ENCODE data around the gene PCNX4. TPM values are rescaled to one million over a fixed set of nuclear protein-coding genes. Genes with fewer than 3 reads are reported as not detected.

Gene PCNX4
- total RNA-seq, 1 experiment from 2014 or later: 48.4 TPM

DNA sequence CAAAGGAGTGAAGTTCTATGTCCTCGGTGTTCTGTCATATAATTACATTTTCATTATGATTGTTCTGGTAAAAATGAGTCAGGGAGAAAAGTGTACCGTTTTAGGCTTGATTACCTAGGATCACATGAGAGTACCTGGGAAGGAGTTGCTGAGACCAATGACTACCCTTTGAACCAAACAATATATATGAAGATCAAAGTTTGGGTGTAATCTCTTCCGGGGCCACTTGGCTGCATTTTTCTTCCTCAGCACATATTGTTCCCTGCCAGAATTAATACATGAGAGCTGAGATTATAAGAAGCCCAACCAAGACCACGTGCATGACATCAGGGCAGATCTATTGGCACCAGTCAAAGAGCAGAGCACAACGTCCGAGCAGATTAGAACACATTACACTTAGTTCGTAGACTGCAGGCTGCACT, 114.5 kb downstream of the PCNX4 start:
- H3K9ac ChIP-seq (ENCODE audit: low read length): no peak overlapping the region
- RAD21 ChIA-PET (ENCODE audit: low non-redundant PET in 1 of 2, low total read pairs in 2 of 2, uncharacterized antibody in 2 of 2, unreplicated experiment in 2 of 2): no interaction called here
- no peaks in the 10 kb centered on the region for H3K9me3 ChIP-seq (ENCODE audit: control insufficient read depth in 1 of 2, insufficient read depth in 1 of 2, low read depth in 1 of 2, low read length in 2 of 2)
- no peaks in the 10 kb centered on the region for H4K20me1 ChIP-seq (ENCODE audit: insufficient read depth)
- CTCF ChIA-PET: no interaction called here
- ATAC-seq (peak; percentile 38; the same call in 1 of the 2 replicates), DNase-seq (ENCODE audit: low read depth, low spot score) (no peak)
- no peaks in the 10 kb centered on the region for H3K36me3 ChIP-seq (ENCODE audit: control insufficient read depth in 1 of 2, insufficient read depth in 2 of 2, low read length in 2 of 2)
- POLR2A ChIA-PET: no interaction called here
- no peak overlapping the region for H3K4me2 ChIP-seq (ENCODE audit: low read length)
- H3K27me3 ChIP-seq (ENCODE audit: insufficient read depth, low read length): no peaks in the 10 kb centered on the region
- H3K4me1 ChIP-seq (ENCODE audit: control insufficient read depth in 1 of 2, insufficient read depth in 2 of 2, low read length in 2 of 2): no peaks in the 10 kb centered on the region
- TF ChIP-seq CEBPB (IDR thresholded peaks at IDR 0.05; ENCODE audit: low read depth) (no peak), EZH2phosphoT487 (IDR thresholded peaks at IDR 0.05; ENCODE audit: borderline replicate concordance) (no peak), EGR1 (IDR thresholded peaks at IDR 0.05; ENCODE audit: low read depth) (no peak)
- H3K79me2 ChIP-seq (ENCODE audit: insufficient read depth, low read length): no peaks in the 10 kb centered on the region
- intact Hi-C loops (cut with micrococcal nuclease): no loop called here
- H2AFZ ChIP-seq (ENCODE audit: low read depth, low read length, poor library complexity, severe bottlenecking): no peak overlapping the region
- no peak overlapping the region for H3K27ac ChIP-seq (ENCODE audit: low read depth, low read length)
- no peak overlapping the region for H3K4me3 ChIP-seq (replicated peaks in 1 of 2; ENCODE audit: low read depth in 1 of 2, low read length in 2 of 2)
- H3K9me2 ChIP-seq (ENCODE audit: insufficient read depth): no peaks in the 10 kb centered on the region
- no TSS peak for BruUV-seq (replicated peaks)

DNA sequence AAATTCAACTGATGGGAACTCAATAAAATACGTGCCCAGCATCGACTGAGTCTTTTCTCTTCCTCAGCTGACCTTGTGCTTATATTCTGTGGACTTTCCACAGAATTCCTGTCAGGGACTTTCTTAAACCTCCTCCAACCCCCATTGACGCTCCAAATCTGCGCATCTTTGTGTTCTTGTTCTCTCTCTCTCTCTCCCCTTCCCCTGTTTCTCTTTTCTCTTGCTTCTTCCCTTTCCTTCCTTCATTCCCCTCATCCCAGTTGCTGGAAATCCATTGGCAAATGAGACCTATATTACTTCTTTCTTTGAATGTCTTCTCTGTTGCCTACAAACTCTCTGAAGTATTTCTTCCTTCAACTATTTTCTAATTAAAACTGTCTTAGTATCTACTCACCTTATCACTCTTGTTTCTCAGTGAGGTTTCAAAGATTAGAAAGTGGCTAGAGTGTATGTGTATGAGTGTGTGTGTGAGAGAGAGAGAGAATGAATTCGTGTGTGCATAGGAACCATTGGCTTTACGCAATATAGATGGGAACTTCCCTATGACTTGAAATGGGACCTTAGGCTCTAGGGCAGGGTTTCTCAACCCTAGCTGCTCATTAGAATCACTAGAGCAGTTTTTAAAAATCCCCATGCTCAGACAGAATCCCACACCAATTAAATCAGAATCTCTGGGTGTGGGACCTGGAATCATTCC, 115.3 kb downstream of the PCNX4 start:
- intact Hi-C loops (cut with micrococcal nuclease): no loop called here
- CTCF ChIA-PET: no interaction called here
- Histone ChIP-seq H3K9me2 (ENCODE audit: insufficient read depth) (no peaks in the 10 kb centered on the region), H3K4me3 (replicated peaks in 1 of 2; ENCODE audit: low read depth in 1 of 2, low read length in 2 of 2) (no peak overlapping the region), H3K4me1 (ENCODE audit: control insufficient read depth in 1 of 2, insufficient read depth in 2 of 2, low read length in 2 of 2) (no peaks in the 10 kb centered on the region), H3K4me2 (ENCODE audit: low read length) (no peak overlapping the region), H3K79me2 (ENCODE audit: insufficient read depth, low read length) (no peaks in the 10 kb centered on the region), H3K36me3 (ENCODE audit: control insufficient read depth in 1 of 2, insufficient read depth in 2 of 2, low read length in 2 of 2) (no peaks in the 10 kb centered on the region), H3K27ac (ENCODE audit: low read depth, low read length) (no peak overlapping the region), H3K9me3 (ENCODE audit: control insufficient read depth in 1 of 2, insufficient read depth in 1 of 2, low read depth in 1 of 2, low read length in 2 of 2) (no peaks in the 10 kb centered on the region), H3K9ac (ENCODE audit: low read length) (no peak overlapping the region), H2AFZ (ENCODE audit: low read depth, low read length, poor library complexity, severe bottlenecking) (no peak overlapping the region), H3K27me3 (ENCODE audit: insufficient read depth, low read length) (no peaks in the 10 kb centered on the region), H4K20me1 (ENCODE audit: insufficient read depth) (no peaks in the 10 kb centered on the region)
- RAD21 ChIA-PET (ENCODE audit: low non-redundant PET in 1 of 2, low total read pairs in 2 of 2, uncharacterized antibody in 2 of 2, unreplicated experiment in 2 of 2): no interaction called here
- TF ChIP-seq POLR2A (IDR thresholded peaks at IDR 0.05; ENCODE audit: borderline replicate concordance, extremely low read depth, insufficient read depth, insufficient read length) (no peak), EGR1 (IDR thresholded peaks at IDR 0.05; ENCODE audit: low read depth) (no peak), ELF1 (IDR thresholded peaks at IDR 0.05; ENCODE audit: borderline replicate concordance, low read depth) (no peak), RAD21 (IDR thresholded peaks at IDR 0.05; ENCODE audit: low read depth) (no peak), TCF7L2 (IDR thresholded peaks at IDR 0.05; ENCODE audit: borderline replicate concordance, extremely low read depth, insufficient read depth, insufficient read length) (no peak), POLR2AphosphoS5 (IDR thresholded peaks at IDR 0.05; ENCODE audit: low read depth, low read length) (no peak)
- POLR2A ChIA-PET: no interaction called here
- ATAC-seq: no peak
- no TSS peak for BruUV-seq (replicated peaks)
- no peak for DNase-seq (ENCODE audit: low read depth, low spot score)

Measured in HCT116 (cell line).